Measurements from ENCODE around the gene MYCN. TPM values are rescaled to one million over a fixed set of nuclear protein-coding genes. Genes with fewer than 3 reads are reported as not detected.

The MYCN gene
- total and polyA plus RNA-seq, 2 of the 8 experiments (the other 6 are each of a cell fraction or from before 2014, with no cell fraction given), result 87.8 to 137 TPM

GRCh38 chr2:15905267-15905645 lies 35.1 kb upstream of the MYCN start (continued):
- no peak for TF ChIP-seq CTCF (IDR thresholded peaks at IDR 0.05; ENCODE audit: control extremely low read depth in 1 of 3, insufficient read depth in 1 of 3, low read depth in 1 of 3, low read length in 3 of 3)
- no peak for TF ChIP-seq CHD2 (IDR thresholded peaks at IDR 0.05; ENCODE audit: low read length)
